ENCODE results near the gene PTPRE. TPM values are rescaled to one million over a fixed set of nuclear protein-coding genes. Genes with fewer than 3 reads are reported as not detected.

Gene PTPRE
- polyA plus RNA-seq, 1 donor from 2014 or later: 4.1 TPM

DNA sequence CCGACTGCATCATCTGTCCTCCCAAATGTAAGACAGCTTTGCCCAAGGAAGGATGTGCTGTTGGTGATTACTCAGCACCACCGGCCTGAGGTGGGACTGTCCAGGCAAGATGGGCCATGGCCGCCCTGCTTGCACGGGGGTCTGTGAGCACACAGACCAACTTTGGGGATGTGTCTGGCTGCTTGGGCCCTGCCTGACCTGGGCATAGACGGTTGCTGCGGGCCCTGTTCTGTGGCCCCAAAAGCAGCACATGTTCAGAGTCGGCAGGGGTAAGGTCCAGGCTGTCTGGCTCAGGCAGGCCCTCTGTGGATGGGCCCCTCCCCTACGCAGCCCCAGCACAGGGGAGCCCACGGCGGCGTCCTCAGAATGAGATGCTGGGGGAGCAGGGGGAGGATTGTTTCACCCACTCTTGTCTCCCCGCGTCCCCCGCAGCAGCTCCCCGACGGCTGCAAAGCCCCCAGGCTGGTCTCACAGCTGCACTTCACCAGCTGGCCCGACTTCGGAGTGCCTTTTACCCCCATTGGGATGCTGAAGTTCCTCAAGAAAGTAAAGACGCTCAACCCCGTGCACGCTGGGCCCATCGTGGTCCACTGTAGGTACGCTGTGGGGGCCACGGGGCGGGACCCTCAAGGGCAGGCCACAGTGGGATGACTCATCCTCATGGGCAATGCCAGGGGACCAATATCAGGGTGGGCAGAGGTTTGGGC lies 160.9 kb downstream of the PTPRE start:
- Histone ChIP-seq H3K36me3 (ENCODE audit: insufficient read depth, low read length) (no peaks in the 10 kb centered on the region), H3K9me2 (ENCODE audit: insufficient read depth, low read length) (no peaks in the 10 kb centered on the region), H3K79me2 (replicated peaks; ENCODE audit: insufficient read depth, low read length) (no peaks in the 10 kb centered on the region), H3F3A (ENCODE audit: insufficient read depth, low read length, poor library complexity, severe bottlenecking) (no peaks in the 10 kb centered on the region), H3K9ac (ENCODE audit: low read length) (no peak overlapping the region), H3K4me2 (ENCODE audit: low read length) (no peak overlapping the region), H3K27ac (ENCODE audit: low read length) (no peak overlapping the region), H3K9me3 (ENCODE audit: low read length) (no peaks in the 10 kb centered on the region), H3K4me3 (ENCODE audit: low read length) (no peak overlapping the region), H3K27me3 (ENCODE audit: insufficient read depth, low read depth, low read length) (no peaks in the 10 kb centered on the region), H4K20me1 (ENCODE audit: insufficient read depth) (no peaks in the 10 kb centered on the region), H2AFZ (ENCODE audit: low read depth, low read length) (no peak overlapping the region)
- TF ChIP-seq TAF1 (IDR thresholded peaks at IDR 0.05; ENCODE audit: low read depth): no peak
- no peak for TF ChIP-seq POLR2AphosphoS5 (IDR thresholded peaks at IDR 0.05)
- no peak for TF ChIP-seq SMC3 (conservative IDR thresholded peaks at IDR 0.05; ENCODE audit: poor library complexity)
- TF ChIP-seq, protein P1, sequence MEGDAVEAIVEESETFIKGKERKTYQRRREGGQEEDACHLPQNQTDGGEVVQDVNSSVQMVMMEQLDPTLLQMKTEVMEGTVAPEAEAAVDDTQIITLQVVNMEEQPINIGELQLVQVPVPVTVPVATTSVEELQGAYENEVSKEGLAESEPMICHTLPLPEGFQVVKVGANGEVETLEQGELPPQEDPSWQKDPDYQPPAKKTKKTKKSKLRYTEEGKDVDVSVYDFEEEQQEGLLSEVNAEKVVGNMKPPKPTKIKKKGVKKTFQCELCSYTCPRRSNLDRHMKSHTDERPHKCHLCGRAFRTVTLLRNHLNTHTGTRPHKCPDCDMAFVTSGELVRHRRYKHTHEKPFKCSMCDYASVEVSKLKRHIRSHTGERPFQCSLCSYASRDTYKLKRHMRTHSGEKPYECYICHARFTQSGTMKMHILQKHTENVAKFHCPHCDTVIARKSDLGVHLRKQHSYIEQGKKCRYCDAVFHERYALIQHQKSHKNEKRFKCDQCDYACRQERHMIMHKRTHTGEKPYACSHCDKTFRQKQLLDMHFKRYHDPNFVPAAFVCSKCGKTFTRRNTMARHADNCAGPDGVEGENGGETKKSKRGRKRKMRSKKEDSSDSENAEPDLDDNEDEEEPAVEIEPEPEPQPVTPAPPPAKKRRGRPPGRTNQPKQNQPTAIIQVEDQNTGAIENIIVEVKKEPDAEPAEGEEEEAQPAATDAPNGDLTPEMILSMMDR (IDR thresholded peaks at IDR 0.05; ENCODE audit: poor library complexity, severe bottlenecking): no peak
- TF ChIP-seq EP300 (conservative IDR thresholded peaks at IDR 0.05; ENCODE audit: poor library complexity, severe bottlenecking): no peak
- TF ChIP-seq EZH2 (IDR thresholded peaks at IDR 0.05; ENCODE audit: borderline replicate concordance, insufficient read depth, low read length, poor library complexity, severe bottlenecking): no peak

DNA sequence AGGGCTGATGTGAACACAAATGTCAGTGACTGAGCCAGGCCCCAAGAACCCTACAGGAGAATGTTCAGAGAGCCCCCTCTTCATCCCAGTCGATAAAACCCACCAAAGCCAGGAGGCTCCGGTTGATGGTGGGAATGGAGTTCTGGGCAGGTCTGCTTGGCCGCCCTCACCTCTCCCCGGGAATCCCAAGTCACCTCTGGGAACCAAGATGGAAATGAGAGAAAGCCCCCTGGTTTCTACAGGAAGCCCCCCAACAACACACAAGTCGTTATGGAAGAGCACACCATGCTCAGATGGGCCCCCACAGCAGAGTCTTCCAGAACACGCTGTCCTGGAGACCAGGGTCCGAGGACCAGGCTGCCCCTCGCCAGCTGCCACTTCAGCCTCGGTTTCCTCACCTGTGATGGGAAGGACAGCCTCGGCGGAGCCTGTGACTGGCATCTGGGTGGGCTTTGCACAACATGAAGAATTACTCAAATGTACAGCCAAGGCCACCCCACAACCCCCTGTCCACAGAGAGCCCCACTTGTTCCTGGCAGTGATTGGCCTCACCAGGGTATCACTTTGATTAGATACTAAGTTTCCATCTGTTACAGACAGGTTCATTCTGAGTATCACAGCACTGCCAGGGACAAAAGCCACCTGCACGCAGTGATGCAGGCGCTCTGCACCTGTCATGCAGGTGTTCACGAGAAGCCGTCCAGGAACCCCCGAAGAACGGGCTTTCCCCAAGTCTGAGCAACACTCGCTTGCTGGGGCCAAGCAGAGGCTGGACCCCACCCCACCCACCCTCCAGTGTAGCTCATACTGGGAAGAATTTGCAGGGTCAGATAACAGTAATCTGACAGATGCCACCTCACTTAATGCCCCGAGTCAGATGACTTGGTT lies 161.7 kb downstream of the PTPRE start:
- Histone ChIP-seq H3K36me3 (ENCODE audit: insufficient read depth, low read length) (no peaks in the 10 kb centered on the region), H3K9me2 (ENCODE audit: insufficient read depth, low read length) (no peaks in the 10 kb centered on the region), H3K27me3 (ENCODE audit: insufficient read depth, low read depth, low read length) (no peaks in the 10 kb centered on the region), H2AFZ (ENCODE audit: low read depth, low read length) (no peak overlapping the region), H3K4me3 (ENCODE audit: low read length) (no peak overlapping the region), H3F3A (ENCODE audit: insufficient read depth, low read length, poor library complexity, severe bottlenecking) (no peaks in the 10 kb centered on the region), H3K79me2 (replicated peaks; ENCODE audit: insufficient read depth, low read length) (no peaks in the 10 kb centered on the region), H3K4me2 (ENCODE audit: low read length) (no peak overlapping the region), H3K9me3 (ENCODE audit: low read length) (no peaks in the 10 kb centered on the region), H3K27ac (ENCODE audit: low read length) (no peak overlapping the region), H3K9ac (ENCODE audit: low read length) (no peak overlapping the region), H4K20me1 (ENCODE audit: insufficient read depth) (no peaks in the 10 kb centered on the region)
- no peak for TF ChIP-seq TAF1 (IDR thresholded peaks at IDR 0.05; ENCODE audit: low read depth)
- no peak for TF ChIP-seq RAD21 (conservative IDR thresholded peaks at IDR 0.05)
- TF ChIP-seq, protein P1 (IDR thresholded peaks at IDR 0.05; ENCODE audit: poor library complexity, severe bottlenecking): no peak
- TF ChIP-seq, protein P2, sequence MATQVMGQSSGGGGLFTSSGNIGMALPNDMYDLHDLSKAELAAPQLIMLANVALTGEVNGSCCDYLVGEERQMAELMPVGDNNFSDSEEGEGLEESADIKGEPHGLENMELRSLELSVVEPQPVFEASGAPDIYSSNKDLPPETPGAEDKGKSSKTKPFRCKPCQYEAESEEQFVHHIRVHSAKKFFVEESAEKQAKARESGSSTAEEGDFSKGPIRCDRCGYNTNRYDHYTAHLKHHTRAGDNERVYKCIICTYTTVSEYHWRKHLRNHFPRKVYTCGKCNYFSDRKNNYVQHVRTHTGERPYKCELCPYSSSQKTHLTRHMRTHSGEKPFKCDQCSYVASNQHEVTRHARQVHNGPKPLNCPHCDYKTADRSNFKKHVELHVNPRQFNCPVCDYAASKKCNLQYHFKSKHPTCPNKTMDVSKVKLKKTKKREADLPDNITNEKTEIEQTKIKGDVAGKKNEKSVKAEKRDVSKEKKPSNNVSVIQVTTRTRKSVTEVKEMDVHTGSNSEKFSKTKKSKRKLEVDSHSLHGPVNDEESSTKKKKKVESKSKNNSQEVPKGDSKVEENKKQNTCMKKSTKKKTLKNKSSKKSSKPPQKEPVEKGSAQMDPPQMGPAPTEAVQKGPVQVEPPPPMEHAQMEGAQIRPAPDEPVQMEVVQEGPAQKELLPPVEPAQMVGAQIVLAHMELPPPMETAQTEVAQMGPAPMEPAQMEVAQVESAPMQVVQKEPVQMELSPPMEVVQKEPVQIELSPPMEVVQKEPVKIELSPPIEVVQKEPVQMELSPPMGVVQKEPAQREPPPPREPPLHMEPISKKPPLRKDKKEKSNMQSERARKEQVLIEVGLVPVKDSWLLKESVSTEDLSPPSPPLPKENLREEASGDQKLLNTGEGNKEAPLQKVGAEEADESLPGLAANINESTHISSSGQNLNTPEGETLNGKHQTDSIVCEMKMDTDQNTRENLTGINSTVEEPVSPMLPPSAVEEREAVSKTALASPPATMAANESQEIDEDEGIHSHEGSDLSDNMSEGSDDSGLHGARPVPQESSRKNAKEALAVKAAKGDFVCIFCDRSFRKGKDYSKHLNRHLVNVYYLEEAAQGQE (IDR thresholded peaks at IDR 0.05; ENCODE audit: borderline replicate concordance): no peak
- no peak for TF ChIP-seq EZH2 (IDR thresholded peaks at IDR 0.05; ENCODE audit: borderline replicate concordance, insufficient read depth, low read length, poor library complexity, severe bottlenecking)
- TF ChIP-seq EP300 (conservative IDR thresholded peaks at IDR 0.05; ENCODE audit: poor library complexity, severe bottlenecking): no peak
- TF ChIP-seq MXI1 (conservative IDR thresholded peaks at IDR 0.05; ENCODE audit: poor library complexity, severe bottlenecking): no peak
- no peak for TF ChIP-seq POLR2AphosphoS5 (IDR thresholded peaks at IDR 0.05)
- TF ChIP-seq SMC3 (conservative IDR thresholded peaks at IDR 0.05; ENCODE audit: poor library complexity): no peak

Data from neural cell (in vitro differentiated cells).